ENCODE measurements around the gene C1orf174.

The C1orf174 gene

GRCh38 chr1:3900150-3900968 is at the start of gene C1orf174:
TSS of gene C1orf174 (minus strand) at chr1:3900272. CDS start at chr1:3900186, 86 bp downstream.
- DNase-seq, result peak; percentile 98

GRCh38 chr1:3948344-3948743 is 48.3 kb upstream of the C1orf174 start:
- DNase-seq, result no peak

- DNase-seq, result no peak
Observed at GRCh38 chr1:3945916-3946840, 46.1 kb upstream of the C1orf174 start.

- DNase-seq, result no peak
Observed at GRCh38 chr1:3945222-3945621, 45.1 kb upstream of the C1orf174 start.

- no peak for DNase-seq
Observed at GRCh38 chr1:3944578-3945125, 44.6 kb upstream of the C1orf174 start.

- no peak for DNase-seq
Observed at GRCh38 chr1:3943806-3944577, 43.9 kb upstream of the C1orf174 start.

GRCh38 chr1:3943123-3943431 is 43.0 kb upstream of the C1orf174 start:
- no peak for DNase-seq

- no peak for DNase-seq
Observed at GRCh38 chr1:3942416-3943122, 42.5 kb upstream of the C1orf174 start.

- no peak for DNase-seq
Observed at GRCh38 chr1:3940754-3941345, 40.8 kb upstream of the C1orf174 start.

- no peak for DNase-seq
Observed at GRCh38 chr1:3940081-3940753, 40.1 kb upstream of the C1orf174 start.

- DNase-seq, result no peak
Observed at GRCh38 chr1:3939242-3940080, 39.4 kb upstream of the C1orf174 start.

- DNase-seq, result no peak
Observed at GRCh38 chr1:3932156-3932919, 32.3 kb upstream of the C1orf174 start.

GRCh38 chr1:3931007-3931912 is 31.2 kb upstream of the C1orf174 start:
- no peak for DNase-seq

GRCh38 chr1:3930301-3931006 is 30.4 kb upstream of the C1orf174 start:
- DNase-seq, result no peak

GRCh38 chr1:3929126-3929525 is 29.1 kb upstream of the C1orf174 start:
- DNase-seq, result no peak

GRCh38 chr1:3928586-3928985 is 28.5 kb upstream of the C1orf174 start:
- DNase-seq, result no peak

GRCh38 chr1:3926956-3927355 is 26.9 kb upstream of the C1orf174 start:
- no peak for DNase-seq

GRCh38 chr1:3925762-3926161 is 25.7 kb upstream of the C1orf174 start:
- DNase-seq, result no peak

Data from CD4-positive, alpha-beta T cell treated with Interferon gamma for 1 hour (primary cell).